AG09319 (cell line): ENCODE results near the gene ACAT2.
A peak's percentile ranks its signal among the peaks of the same experiment; 100 is the strongest.
"Not testable (repeated sequence)": the region's sequence is repeated elsewhere in the genome, so short reads cannot be mapped to it uniquely, and the experiment has no call there.

Source experiments
- DNase-seq: peaks from one replicate; pipeline ENCODE4 v3.0.0-alpha.2; 2010; ENCODE audit warnings: low read depth; ENCODE audit errors: extremely low read depth
- CTCF ChIP-seq: IDR thresholded peaks from 2 replicates; pipeline ENCODE4 v1.5.1; 2011; ENCODE audit warnings: low read depth, mild to moderate bottlenecking, inconsistent platforms, low read length, moderate library complexity

The ACAT2 gene

GRCh38 chr6:159788276-159788675, 26.4 kb downstream of the ACAT2 start:
- no peak for TF ChIP-seq CTCF
- DNase-seq = no peak

GRCh38 chr6:159788753-159789376, 27.0 kb downstream of the ACAT2 start:
- DNase-seq = peak; percentile 4
- TF ChIP-seq CTCF = no peak

- no peak for TF ChIP-seq CTCF
- DNase-seq = peak; percentile 99
Observed at GRCh38 chr6:159789377-159790148, 27.7 kb downstream of the ACAT2 start, which contains the start of gene TCP1. TSS of gene TCP1 (minus strand) at chr6:159789602. CDS start at chr6:159789468, 134 bp downstream.

GRCh38 chr6:159790149-159790955, 28.5 kb downstream of the ACAT2 start, which contains the start of gene MRPL18:
TSS of gene MRPL18 (plus strand) at chr6:159790467. CDS start at chr6:159790588, 121 bp downstream.
- no peak for TF ChIP-seq CTCF
- peak; percentile 96 for DNase-seq

- TF ChIP-seq CTCF = no peak
- no peak for DNase-seq
Observed at GRCh38 chr6:159790956-159791598, 29.2 kb downstream of the ACAT2 start.

- DNase-seq = not testable (repeated sequence)
Observed at GRCh38 chr6:159794976-159795375, 33.1 kb downstream of the ACAT2 start.

- TF ChIP-seq CTCF = no peak
- no peak for DNase-seq
Observed at GRCh38 chr6:159797554-159797953, 35.7 kb downstream of the ACAT2 start.
